SK-N-SH treated with all-trans-retinoic acid at 6 μM for 48 hours (cell line): ENCODE results near the gene CHST8.

Experiments
- ATAC-seq: fragments of 200-7000 bp; cut with Tn5 transposase; 3 replicates; pipeline ENCODE4 v1.9.1; 2020; ENCODE audit warnings: mild to moderate bottlenecking, moderate library complexity
- ARNTL ChIP-seq: fragments of 450-650 bp; formaldehyde crosslinking; IDR thresholded peaks from 2 replicates; pipeline ENCODE4 v1.5.0; 2020; ENCODE audit warnings: low read depth, mild to moderate bottlenecking, moderate library complexity, borderline replicate concordance
- BACH2 ChIP-seq: fragments of 250-450 bp; sonication (Bioruptor Pico); IDR thresholded peaks from 2 replicates; pipeline ENCODE4 v1.9.0; 2021; ENCODE audit warnings: mild to moderate bottlenecking, borderline replicate concordance
- CSDC2 ChIP-seq: fragments of 250-450 bp; sonication (Bioruptor Pico); IDR thresholded peaks from 2 replicates; pipeline ENCODE4 v1.5.0; 2020; ENCODE audit warnings: mild to moderate bottlenecking, moderate library complexity
- CSRNP3 ChIP-seq: fragments of 250-450 bp; sonication (Bioruptor Pico); IDR thresholded peaks from 2 replicates; pipeline ENCODE4 v1.5.1; 2021; ENCODE audit warnings: mild to moderate bottlenecking, moderate library complexity
- ESRRG ChIP-seq: fragments of 250-450 bp; sonication (Bioruptor Pico); IDR thresholded peaks from 2 replicates; pipeline ENCODE4 v1.6.1; 2021; ENCODE audit warnings: mild to moderate bottlenecking
- GLIS3 ChIP-seq: fragments of 250-450 bp; sonication (Bioruptor Pico); IDR thresholded peaks from 2 replicates; pipeline ENCODE4 v1.5.0; 2020; ENCODE audit warnings: mild to moderate bottlenecking, moderate library complexity
- ISL1 ChIP-seq: fragments of 250-450 bp; sonication (Bioruptor Pico); IDR thresholded peaks from 2 replicates; pipeline ENCODE4 v2.1.2; 2022; ENCODE audit warnings: mild to moderate bottlenecking, moderate library complexity
- OSR1 ChIP-seq: fragments of 250-450 bp; sonication (Bioruptor Pico); IDR thresholded peaks from 2 replicates; pipeline ENCODE4 v1.8.0; 2022; ENCODE audit warnings: moderate library complexity, mild to moderate bottlenecking, inconsistent platforms
- PATZ1 ChIP-seq: fragments of 250-450 bp; sonication (Bioruptor Pico); IDR thresholded peaks from 2 replicates; pipeline ENCODE4 v1.8.0; 2020; ENCODE audit warnings: mild to moderate bottlenecking, moderate library complexity, borderline replicate concordance
- PPARA ChIP-seq: fragments of 250-450 bp; sonication (Bioruptor Pico); IDR thresholded peaks from 2 replicates; pipeline ENCODE4 v1.5.0; 2020; ENCODE audit warnings: mild to moderate bottlenecking, borderline replicate concordance
- RARB ChIP-seq: fragments of 250-450 bp; sonication (Bioruptor Pico); IDR thresholded peaks from 2 replicates; pipeline ENCODE4 v1.8.0; 2021; ENCODE audit warnings: mild to moderate bottlenecking, moderate library complexity
- SNAI2 ChIP-seq: fragments of 250-450 bp; sonication (Bioruptor Pico); IDR thresholded peaks from 2 replicates; pipeline ENCODE4 v1.5.0; 2020; ENCODE audit warnings: mild to moderate bottlenecking, moderate library complexity
- TCF4 ChIP-seq: fragments of 250-450 bp; sonication (Bioruptor Pico); IDR thresholded peaks from 2 replicates; pipeline ENCODE4 v1.8.0; 2021; ENCODE audit warnings: mild to moderate bottlenecking, moderate library complexity, borderline replicate concordance
- TOX ChIP-seq: fragments of 250-450 bp; sonication (Bioruptor Pico); IDR thresholded peaks from 2 replicates; pipeline ENCODE4 v1.8.0; 2021; ENCODE audit warnings: mild to moderate bottlenecking, moderate library complexity, borderline replicate concordance
- TSHZ2 ChIP-seq: fragments of 250-450 bp; sonication (Bioruptor Pico); IDR thresholded peaks from 2 replicates; pipeline ENCODE4 v1.5.0; 2020; ENCODE audit warnings: mild to moderate bottlenecking, moderate library complexity
- ZC3H10 ChIP-seq: fragments of 250-450 bp; sonication (Bioruptor Pico); IDR thresholded peaks from 2 replicates; pipeline ENCODE4 v1.5.1; 2021; ENCODE audit warnings: mild to moderate bottlenecking, moderate library complexity
- ZFP3 ChIP-seq: fragments of 250-450 bp; sonication (Bioruptor Pico); IDR thresholded peaks from 2 replicates; pipeline ENCODE4 v1.5.0; 2020; ENCODE audit warnings: mild to moderate bottlenecking, moderate library complexity
- ZFP30 ChIP-seq: fragments of 450-650 bp; formaldehyde crosslinking; IDR thresholded peaks from 2 replicates; pipeline ENCODE4 v1.5.0; 2022; ENCODE audit warnings: mild to moderate bottlenecking, moderate library complexity
- ZNF565 ChIP-seq: fragments of 450-650 bp; formaldehyde crosslinking; conservative IDR thresholded peaks from 2 replicates; pipeline ENCODE4 v1.5.0; 2020; ENCODE audit warnings: low read depth, mild to moderate bottlenecking, moderate library complexity
- ZNF8 ChIP-seq: fragments of 450-650 bp; formaldehyde crosslinking; IDR thresholded peaks from 2 replicates; pipeline ENCODE4 v1.5.0; 2020; ENCODE audit warnings: mild to moderate bottlenecking, moderate library complexity
- TF ChIP-seq, protein P1 (sequence below): fragments of 250-450 bp; sonication (Bioruptor Pico); IDR thresholded peaks from 2 replicates; pipeline ENCODE4 v1.5.1; 2020; ENCODE audit warnings: low read depth, mild to moderate bottlenecking, moderate library complexity
- TF ChIP-seq, protein P2 (sequence below): fragments of 250-450 bp; sonication (Bioruptor Pico); IDR thresholded peaks from 2 replicates; pipeline ENCODE4 v1.8.0; 2021; ENCODE audit warnings: low read depth, mild to moderate bottlenecking, moderate library complexity, borderline replicate concordance

Gene CHST8

GRCh38 chr19:33580645-33581037, 41.1 kb upstream of the CHST8 start:
- TF ChIP-seq ZFP3 (CRISPR knock-in tag) (no peak), ZNF8 (CRISPR knock-in tag) (no peak), ZNF565 (CRISPR knock-in tag) (no peak), ARNTL (CRISPR knock-in tag) (no peak), CSDC2 (CRISPR knock-in tag) (no peak), GLIS3 (CRISPR knock-in tag) (no peak), ZC3H10 (CRISPR knock-in tag) (no peak), CSRNP3 (no peak), TCF4 (CRISPR knock-in tag) (no peak)
- TF ChIP-seq, protein P1, sequence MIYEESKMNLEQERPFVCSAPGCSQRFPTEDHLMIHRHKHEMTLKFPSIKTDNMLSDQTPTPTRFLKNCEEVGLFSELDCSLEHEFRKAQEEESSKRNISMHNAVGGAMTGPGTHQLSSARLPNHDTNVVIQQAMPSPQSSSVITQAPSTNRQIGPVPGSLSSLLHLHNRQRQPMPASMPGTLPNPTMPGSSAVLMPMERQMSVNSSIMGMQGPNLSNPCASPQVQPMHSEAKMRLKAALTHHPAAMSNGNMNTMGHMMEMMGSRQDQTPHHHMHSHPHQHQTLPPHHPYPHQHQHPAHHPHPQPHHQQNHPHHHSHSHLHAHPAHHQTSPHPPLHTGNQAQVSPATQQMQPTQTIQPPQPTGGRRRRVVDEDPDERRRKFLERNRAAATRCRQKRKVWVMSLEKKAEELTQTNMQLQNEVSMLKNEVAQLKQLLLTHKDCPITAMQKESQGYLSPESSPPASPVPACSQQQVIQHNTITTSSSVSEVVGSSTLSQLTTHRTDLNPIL = no peak
- no peak for ATAC-seq

DNA sequence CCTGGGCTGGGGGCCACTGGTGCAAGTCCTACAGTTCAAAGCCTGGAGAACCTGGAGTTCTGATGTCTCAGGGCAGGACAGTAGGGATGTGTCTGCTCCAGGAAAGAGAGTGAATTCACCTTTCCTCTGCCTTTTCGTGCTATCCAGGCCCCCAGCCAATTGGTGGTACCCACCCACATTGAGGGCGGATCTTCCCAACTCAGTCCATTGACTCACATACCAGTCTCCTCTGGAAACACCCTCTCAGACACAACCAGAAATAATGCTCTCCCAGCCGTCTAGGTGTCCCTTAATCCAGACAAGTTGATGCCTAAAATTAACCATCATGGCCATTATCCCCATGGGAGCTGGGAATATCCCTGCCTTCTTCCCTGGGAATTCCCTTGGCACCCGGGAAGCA, 38.8 kb upstream of the CHST8 start:
- ATAC-seq = no peak
- TF ChIP-seq ZFP3 (CRISPR knock-in tag) (no peak), ARNTL (CRISPR knock-in tag) (no peak), BACH2 (CRISPR knock-in tag) (no peak), PPARA (CRISPR knock-in tag) (no peak), SNAI2 (no peak), CSDC2 (CRISPR knock-in tag) (no peak), TOX (CRISPR knock-in tag) (no peak), TCF4 (CRISPR knock-in tag) (no peak)
- TF ChIP-seq, protein P1 = no peak
- TF ChIP-seq, protein P2, sequence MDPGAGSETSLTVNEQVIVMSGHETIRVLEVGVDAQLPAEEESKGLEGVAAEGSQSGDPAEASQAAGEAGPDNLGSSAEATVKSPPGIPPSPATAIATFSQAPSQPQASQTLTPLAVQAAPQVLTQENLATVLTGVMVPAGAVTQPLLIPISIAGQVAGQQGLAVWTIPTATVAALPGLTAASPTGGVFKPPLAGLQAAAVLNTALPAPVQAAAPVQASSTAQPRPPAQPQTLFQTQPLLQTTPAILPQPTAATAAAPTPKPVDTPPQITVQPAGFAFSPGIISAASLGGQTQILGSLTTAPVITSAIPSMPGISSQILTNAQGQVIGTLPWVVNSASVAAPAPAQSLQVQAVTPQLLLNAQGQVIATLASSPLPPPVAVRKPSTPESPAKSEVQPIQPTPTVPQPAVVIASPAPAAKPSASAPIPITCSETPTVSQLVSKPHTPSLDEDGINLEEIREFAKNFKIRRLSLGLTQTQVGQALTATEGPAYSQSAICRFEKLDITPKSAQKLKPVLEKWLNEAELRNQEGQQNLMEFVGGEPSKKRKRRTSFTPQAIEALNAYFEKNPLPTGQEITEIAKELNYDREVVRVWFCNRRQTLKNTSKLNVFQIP (CRISPR knock-in tag) = no peak

GRCh38 chr19:33587150-33587549, 34.6 kb upstream of the CHST8 start:
- no peak for ATAC-seq

More at GRCh38 chr19:33587150-33587549, 34.6 kb upstream of the CHST8 start:
- TF ChIP-seq ESRRG (CRISPR knock-in tag) = no peak
- no peak for TF ChIP-seq OSR1 (CRISPR knock-in tag)
- TF ChIP-seq ZC3H10 (CRISPR knock-in tag) = no peak
- no peak for TF ChIP-seq ZNF565 (CRISPR knock-in tag)
- TF ChIP-seq, protein P1 = no peak
- no peak for TF ChIP-seq CSRNP3
- no peak for TF ChIP-seq TCF4 (CRISPR knock-in tag)
- no peak for TF ChIP-seq ISL1 (CRISPR knock-in tag)
- TF ChIP-seq ZFP3 (CRISPR knock-in tag) = no peak
- no peak for TF ChIP-seq BACH2 (CRISPR knock-in tag)
- no peak for TF ChIP-seq TSHZ2
- TF ChIP-seq RARB (CRISPR knock-in tag) = no peak
- TF ChIP-seq SNAI2 = no peak
- no peak for TF ChIP-seq ZFP30 (CRISPR knock-in tag)
- no peak for TF ChIP-seq ZNF8 (CRISPR knock-in tag)
- no peak for TF ChIP-seq PPARA (CRISPR knock-in tag)
- TF ChIP-seq PATZ1 (CRISPR knock-in tag) = no peak
